ACC112 (cell line): Measurements from ENCODE around the gene BIRC3.
"Not testable (repeated sequence)": the region's sequence is repeated elsewhere in the genome, so short reads cannot be mapped to it uniquely, and the experiment has no call there.

Experiments used
- H2AFZ ChIP-seq: fragments of 200-600 bp; sonication (generic); one replicate; pipeline ENCODE4 v1.6.0; 2017; ENCODE audit warnings: antibody characterized with exemption, low read length; ENCODE audit not compliant: unreplicated experiment
- H3K27ac ChIP-seq: fragments of 200-600 bp; sonication (generic); 2 replicates; pipeline ENCODE4 v1.5.1; 2014; ENCODE audit warnings: low read depth, mild to moderate bottlenecking, antibody characterized with exemption, low read length, moderate library complexity
- H3K27me3 ChIP-seq: fragments of 200-600 bp; sonication (generic); 2 replicates; pipeline ENCODE4 v1.6.1; 2014; ENCODE audit warnings: mild to moderate bottlenecking, antibody characterized with exemption, low read length, moderate library complexity, mixed read lengths; ENCODE audit not compliant: insufficient read depth
- H3K36me3 ChIP-seq: fragments of 200-600 bp; sonication (generic); 2 replicates; pipeline ENCODE4 v1.6.1; 2016; ENCODE audit warnings: mild to moderate bottlenecking, antibody characterized with exemption, low read length, moderate library complexity, mixed read lengths; ENCODE audit not compliant: insufficient read depth
- H3K4me1 ChIP-seq: fragments of 200-600 bp; sonication (generic); one replicate; pipeline ENCODE4 v1.6.1; 2016; ENCODE audit warnings: low read length, mixed read lengths; ENCODE audit not compliant: insufficient read depth, unreplicated experiment, control insufficient read depth
- H3K4me3 ChIP-seq: fragments of 200-600 bp; sonication (generic); 2 replicates; pipeline ENCODE4 v1.5.1; 2014; ENCODE audit warnings: mild to moderate bottlenecking, low read depth, low read length
- H3K79me2 ChIP-seq: fragments of 200-600 bp; sonication (generic); one replicate; pipeline ENCODE4 v1.6.0; 2016; ENCODE audit warnings: low read length; ENCODE audit not compliant: control insufficient read depth, unreplicated experiment, insufficient read depth

Gene BIRC3

GRCh38 chr11:102374633-102375424 lies 57.5 kb downstream of the BIRC3 start:
- H3K36me3 ChIP-seq = peaks cover 32% of the 10 kb centered on the region
- H3K4me3 ChIP-seq, H3K4me1 ChIP-seq, H2AFZ ChIP-seq, H3K27me3 ChIP-seq, H3K27ac ChIP-seq: not testable (repeated sequence)
- peaks cover 22% of the 10 kb centered on the region for H3K79me2 ChIP-seq

- peaks cover 22% of the 10 kb centered on the region for H3K79me2 ChIP-seq
- H3K36me3 ChIP-seq = peaks cover 39% of the 10 kb centered on the region
- H2AFZ ChIP-seq = no peak overlapping the region
- H3K27me3 ChIP-seq = no peaks in the 10 kb centered on the region
- H3K27ac ChIP-seq = no peak overlapping the region
- H3K4me1 ChIP-seq = no peaks in the 10 kb centered on the region
- no peak overlapping the region for H3K4me3 ChIP-seq
Measured at GRCh38 chr11:102375720-102376399, 58.6 kb downstream of the BIRC3 start.

- Histone ChIP-seq H3K79me2 (peaks cover 22% of the 10 kb centered on the region), H3K27me3 (no peaks in the 10 kb centered on the region), H3K27ac (no peak overlapping the region), H2AFZ (no peak overlapping the region), H3K36me3 (peaks cover 42% of the 10 kb centered on the region), H3K4me1 (no peaks in the 10 kb centered on the region), H3K4me3 (no peak overlapping the region)
Measured at GRCh38 chr11:102377891-102378290, 60.6 kb downstream of the BIRC3 start.

- peaks cover 42% of the 10 kb centered on the region for H3K36me3 ChIP-seq
- no peak overlapping the region for H3K4me3 ChIP-seq
- no peaks in the 10 kb centered on the region for H3K4me1 ChIP-seq
- no peak overlapping the region for H3K27ac ChIP-seq
- H2AFZ ChIP-seq = no peak overlapping the region
- peaks cover 25% of the 10 kb centered on the region for H3K79me2 ChIP-seq
- no peaks in the 10 kb centered on the region for H3K27me3 ChIP-seq
Measured at GRCh38 chr11:102378818-102379217, 61.5 kb downstream of the BIRC3 start.

- Histone ChIP-seq H3K79me2 (peaks cover 4% of the 10 kb centered on the region), H3K36me3 (peaks cover 38% of the 10 kb centered on the region), H2AFZ (no peak overlapping the region), H3K4me3 (no peak overlapping the region), H3K27me3 (no peaks in the 10 kb centered on the region), H3K4me1 (no peaks in the 10 kb centered on the region), H3K27ac (no peak overlapping the region)
Measured at GRCh38 chr11:102382384-102382783, 65.1 kb downstream of the BIRC3 start.

GRCh38 chr11:102383839-102384238 lies 66.6 kb downstream of the BIRC3 start:
- Histone ChIP-seq H3K27me3 (no peaks in the 10 kb centered on the region), H2AFZ (no peak overlapping the region), H3K79me2 (peaks cover 4% of the 10 kb centered on the region), H3K36me3 (peaks cover 37% of the 10 kb centered on the region), H3K27ac (no peak overlapping the region), H3K4me1 (no peaks in the 10 kb centered on the region), H3K4me3 (no peak overlapping the region)

- Histone ChIP-seq H3K27ac (no peak overlapping the region), H3K27me3 (no peaks in the 10 kb centered on the region), H3K4me3 (no peak overlapping the region), H3K79me2 (peaks cover 4% of the 10 kb centered on the region), H3K36me3 (peaks cover 31% of the 10 kb centered on the region), H2AFZ (no peak overlapping the region), H3K4me1 (no peaks in the 10 kb centered on the region)
Measured at GRCh38 chr11:102384419-102385079, 67.3 kb downstream of the BIRC3 start.

GRCh38 chr11:102385085-102386007 lies 68.1 kb downstream of the BIRC3 start:
- Histone ChIP-seq H2AFZ (no peak overlapping the region), H3K4me3 (no peak overlapping the region), H3K4me1 (no peaks in the 10 kb centered on the region), H3K79me2 (peaks cover 4% of the 10 kb centered on the region), H3K27ac (no peak overlapping the region), H3K27me3 (no peaks in the 10 kb centered on the region), H3K36me3 (peaks cover 23% of the 10 kb centered on the region)

GRCh38 chr11:102386136-102386734 lies 69.0 kb downstream of the BIRC3 start:
- Histone ChIP-seq H3K36me3 (peaks cover 18% of the 10 kb centered on the region), H3K4me3 (no peak overlapping the region), H3K27me3 (no peaks in the 10 kb centered on the region), H3K27ac (no peak overlapping the region), H3K4me1 (no peaks in the 10 kb centered on the region), H3K79me2 (peaks cover 7% of the 10 kb centered on the region), H2AFZ (no peak overlapping the region)
